GM21619 (cell line): Measurements from ENCODE around the gene TRANK1.
"Not testable (repeated sequence)": the region's sequence is repeated elsewhere in the genome, so short reads cannot be mapped to it uniquely, and the experiment has no call there.

Experiments used
- ATAC-seq: cut with Tn5 transposase; IDR thresholded peaks from one replicate; pipeline ENCODE4 v1.9.1; 2021; ENCODE audit not compliant: unreplicated experiment

The TRANK1 gene

DNA sequence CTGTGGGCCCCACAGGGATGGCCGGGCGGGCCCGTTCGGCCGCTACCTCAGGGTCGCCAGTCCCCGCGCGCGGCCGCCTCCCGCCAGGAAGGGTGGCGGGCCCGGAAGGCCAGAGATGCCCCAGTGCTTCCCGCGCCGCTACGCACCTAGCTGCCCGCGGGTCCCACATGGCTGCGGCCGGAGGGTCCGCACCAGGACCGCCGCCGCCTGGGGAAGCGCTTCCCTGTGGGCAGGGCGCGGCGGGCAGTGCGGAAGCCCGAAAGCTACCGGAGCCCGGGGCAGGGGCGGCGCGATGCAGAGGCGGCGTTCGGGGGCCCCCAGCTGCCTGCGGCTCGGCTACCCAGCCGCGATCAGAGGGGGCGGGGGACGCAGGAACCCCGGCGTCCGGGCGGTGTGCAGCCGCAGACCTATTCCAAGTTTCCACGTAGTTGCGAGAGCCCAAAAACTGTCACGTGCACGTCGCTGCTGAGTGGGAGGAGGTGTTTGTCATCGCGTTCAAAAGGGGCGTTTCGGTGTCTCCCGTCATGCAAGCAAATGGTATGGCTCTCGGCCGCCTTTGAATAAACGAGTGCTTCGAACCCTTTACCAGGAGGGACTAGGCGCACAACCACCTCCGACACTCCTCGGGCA lies at the start of gene TRANK1:
Gene TRANK1 (minus strand): TSS at position 414 of the 630 bp plus-strand sequence. CDS start 245 bp downstream, at position 169.
- ATAC-seq = peak; percentile 62

DNA sequence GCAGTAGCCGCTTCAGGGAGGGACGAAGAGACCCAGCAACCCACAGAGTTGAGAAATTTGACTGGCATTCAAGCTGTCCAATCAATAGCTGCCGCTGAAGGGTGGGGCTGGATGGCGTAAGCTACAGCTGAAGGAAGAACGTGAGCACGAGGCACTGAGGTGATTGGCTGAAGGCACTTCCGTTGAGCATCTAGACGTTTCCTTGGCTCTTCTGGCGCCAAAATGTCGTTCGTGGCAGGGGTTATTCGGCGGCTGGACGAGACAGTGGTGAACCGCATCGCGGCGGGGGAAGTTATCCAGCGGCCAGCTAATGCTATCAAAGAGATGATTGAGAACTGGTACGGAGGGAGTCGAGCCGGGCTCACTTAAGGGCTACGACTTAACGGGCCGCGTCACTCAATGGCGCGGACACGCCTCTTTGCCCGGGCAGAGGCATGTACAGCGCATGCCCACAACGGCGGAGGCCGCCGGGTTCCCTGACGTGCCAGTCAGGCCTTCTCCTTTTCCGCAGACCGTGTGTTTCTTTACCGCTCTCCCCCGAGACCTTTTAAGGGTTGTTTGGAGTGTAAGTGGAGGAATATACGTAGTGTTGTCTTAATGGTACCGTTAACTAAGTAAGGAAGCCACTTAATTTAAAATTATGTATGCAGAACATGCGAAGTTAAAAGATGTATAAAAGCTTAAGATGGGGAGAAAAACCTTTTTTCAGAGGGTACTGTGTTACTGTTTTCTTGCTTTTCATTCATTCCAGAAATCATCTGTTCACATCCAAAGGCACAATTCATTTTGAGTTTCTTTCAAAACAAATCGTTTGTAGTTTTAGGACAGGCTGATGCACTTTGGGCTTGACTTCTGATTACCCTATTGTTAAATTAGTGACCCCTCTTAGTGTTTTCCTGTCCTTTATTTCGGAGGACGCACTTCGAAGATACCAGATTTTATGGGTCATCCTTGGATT lies 48.8 kb upstream of the TRANK1 start, which contains the start of gene MLH1:
Gene MLH1 (plus strand): TSS at position 193 of the 958 bp plus-strand sequence. CDS start 30 bp downstream, at position 223.
- ATAC-seq = peak; percentile 90

DNA sequence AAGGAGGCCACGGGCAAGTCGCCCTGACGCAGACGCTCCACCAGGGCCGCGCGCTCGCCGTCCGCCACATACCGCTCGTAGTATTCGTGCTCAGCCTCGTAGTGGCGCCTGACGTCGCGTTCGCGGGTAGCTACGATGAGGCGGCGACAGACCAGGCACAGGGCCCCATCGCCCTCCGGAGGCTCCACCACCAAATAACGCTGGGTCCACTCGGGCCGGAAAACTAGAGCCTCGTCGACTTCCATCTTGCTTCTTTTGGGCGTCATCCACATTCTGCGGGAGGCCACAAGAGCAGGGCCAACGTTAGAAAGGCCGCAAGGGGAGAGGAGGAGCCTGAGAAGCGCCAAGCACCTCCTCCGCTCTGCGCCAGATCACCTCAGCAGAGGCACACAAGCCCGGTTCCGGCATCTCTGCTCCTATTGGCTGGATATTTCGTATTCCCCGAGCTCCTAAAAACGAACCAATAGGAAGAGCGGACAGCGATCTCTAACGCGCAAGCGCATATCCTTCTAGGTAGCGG lies 48.0 kb upstream of the TRANK1 start, which contains the start of gene EPM2AIP1:
Gene EPM2AIP1 (minus strand): TSS at position 326 of the 520 bp plus-strand sequence. CDS start 54 bp downstream, at position 272.
- peak; percentile 84 for ATAC-seq

DNA sequence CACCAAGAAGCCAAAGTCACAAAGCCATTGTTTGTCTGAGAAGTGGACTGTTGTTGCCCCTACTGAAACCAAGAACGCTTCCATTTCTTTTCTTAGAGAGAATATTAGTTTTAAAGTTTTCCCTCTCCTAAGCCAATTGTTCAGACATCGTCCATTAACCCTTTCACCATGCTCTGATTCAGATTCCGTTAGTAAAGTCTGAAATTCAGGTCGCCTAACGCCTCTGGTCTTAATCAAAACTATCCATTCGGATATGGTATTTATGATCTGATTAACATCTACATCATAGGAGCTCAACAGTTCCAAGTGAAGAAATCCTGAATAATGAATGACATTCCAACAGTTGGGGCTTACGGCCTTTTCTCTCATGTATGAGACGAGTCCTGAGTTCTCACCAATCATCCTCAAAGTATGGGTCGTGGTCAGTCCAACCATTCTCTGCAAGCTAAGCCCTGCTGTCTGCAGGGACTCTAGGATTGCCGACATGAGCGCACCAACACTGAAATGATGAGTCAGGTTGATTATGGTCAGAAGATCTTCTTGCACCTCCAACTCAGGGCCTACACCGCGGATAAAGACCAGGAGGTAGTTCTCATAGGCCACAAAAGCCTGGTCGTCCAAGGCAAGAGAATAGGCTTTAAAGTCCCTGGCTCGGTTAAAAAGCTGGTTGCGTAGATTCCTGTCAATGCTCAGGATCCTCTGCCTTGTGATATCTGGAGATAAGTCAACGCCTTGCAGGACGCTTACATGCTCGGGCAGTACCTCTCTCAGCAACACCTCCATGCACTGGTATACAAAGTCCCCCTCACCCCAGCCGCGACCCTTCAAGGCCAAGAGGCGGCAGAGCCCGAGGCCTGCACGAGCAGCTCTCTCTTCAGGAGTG lies 47.3 kb upstream of the TRANK1 start:
- no peak for ATAC-seq

DNA sequence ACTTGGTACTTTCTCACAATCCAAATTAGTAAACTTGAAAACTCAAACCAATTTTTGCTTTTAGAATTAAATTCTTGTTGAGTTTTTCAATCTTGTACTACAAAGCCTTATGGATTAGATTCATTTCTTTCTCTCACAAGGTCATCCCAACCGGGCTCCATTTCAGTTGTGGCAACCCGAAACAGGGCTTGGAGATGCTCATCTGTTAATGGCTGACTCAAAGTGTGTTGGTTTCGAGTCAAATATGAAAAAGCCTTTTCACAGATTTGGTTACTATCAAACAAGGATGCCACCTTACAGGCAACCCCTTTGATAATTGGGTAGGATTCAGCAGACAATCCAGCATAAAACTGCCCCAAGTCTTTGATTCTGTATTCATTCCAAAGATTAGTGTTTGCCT lies 46.3 kb upstream of the TRANK1 start:
- no peak for ATAC-seq

DNA sequence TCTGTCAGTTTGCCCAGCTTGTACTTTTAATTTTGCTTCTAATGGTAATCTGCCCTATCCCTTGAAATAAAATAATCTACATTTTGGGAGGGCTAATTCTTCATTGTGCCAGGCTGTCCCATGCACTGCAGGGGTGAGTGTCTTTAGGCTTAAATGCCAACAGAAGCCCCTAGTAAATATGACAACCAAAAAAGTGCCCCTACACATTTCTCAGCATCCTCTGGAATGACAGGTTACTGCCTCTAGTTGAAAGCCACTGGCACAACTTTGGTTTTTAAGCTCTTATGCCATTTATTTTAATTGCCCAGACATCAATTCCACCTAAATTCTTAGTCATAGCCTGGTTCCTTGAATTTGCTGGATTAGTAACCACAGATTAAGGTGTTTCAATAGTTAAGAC lies 44.7 kb upstream of the TRANK1 start:
- no peak for ATAC-seq

DNA sequence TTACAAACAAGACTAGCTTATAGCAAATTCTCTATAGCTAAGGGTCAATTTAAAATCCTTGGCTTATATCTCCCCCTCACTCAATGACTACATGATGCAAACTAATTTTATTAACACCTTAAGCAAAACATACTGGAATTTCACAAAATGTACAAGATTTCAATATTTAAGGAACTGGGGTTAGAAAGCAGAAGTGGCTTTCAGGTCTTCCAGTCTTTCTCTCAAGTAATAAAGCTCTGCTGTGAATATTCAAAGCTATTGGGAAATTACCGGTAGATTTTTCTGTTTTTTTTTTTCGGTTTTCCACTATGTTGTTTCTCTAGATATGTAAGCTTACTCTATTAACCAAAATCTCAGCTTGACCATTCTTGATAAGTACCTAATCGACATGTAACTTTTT lies 44.2 kb upstream of the TRANK1 start:
- no peak for ATAC-seq

DNA sequence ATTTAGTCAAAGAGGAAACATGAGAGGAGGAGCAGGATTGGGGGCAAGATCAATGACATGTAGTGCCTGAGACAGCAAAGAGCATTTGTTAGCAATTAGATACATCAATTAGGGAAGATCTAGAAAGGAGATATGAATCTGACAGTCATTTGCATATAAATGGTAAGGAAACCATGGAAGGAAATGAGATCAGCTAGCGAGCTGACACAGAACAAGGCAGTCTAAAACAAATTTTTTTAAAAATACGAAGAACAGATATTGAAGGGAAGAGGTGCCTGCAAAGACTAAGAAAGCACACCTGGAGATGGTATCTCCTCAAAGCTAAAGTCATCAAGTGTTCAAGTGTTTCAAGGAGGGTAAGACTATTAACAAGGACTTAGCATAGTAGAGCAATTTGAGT lies 43.5 kb upstream of the TRANK1 start:
- ATAC-seq = no peak

DNA sequence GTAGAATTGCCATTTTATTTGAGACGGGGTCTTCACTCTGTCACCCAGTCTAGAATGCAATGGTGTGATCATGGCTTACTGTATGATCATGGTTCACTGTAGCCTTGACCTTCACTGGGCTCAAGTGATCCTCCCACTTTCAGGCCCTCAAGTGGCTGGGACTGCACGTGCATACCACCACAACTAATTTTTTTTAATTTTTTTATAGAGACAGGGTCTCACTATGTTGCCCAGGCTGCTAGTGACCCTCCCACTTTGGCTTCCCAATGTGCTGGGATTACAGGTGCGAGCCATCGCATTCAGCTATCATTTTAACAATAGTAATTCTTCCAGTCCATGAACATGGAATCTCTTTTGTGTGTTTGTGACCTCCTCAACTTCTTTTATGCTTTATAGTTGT lies 36.2 kb upstream of the TRANK1 start:
- ATAC-seq = no peak

DNA sequence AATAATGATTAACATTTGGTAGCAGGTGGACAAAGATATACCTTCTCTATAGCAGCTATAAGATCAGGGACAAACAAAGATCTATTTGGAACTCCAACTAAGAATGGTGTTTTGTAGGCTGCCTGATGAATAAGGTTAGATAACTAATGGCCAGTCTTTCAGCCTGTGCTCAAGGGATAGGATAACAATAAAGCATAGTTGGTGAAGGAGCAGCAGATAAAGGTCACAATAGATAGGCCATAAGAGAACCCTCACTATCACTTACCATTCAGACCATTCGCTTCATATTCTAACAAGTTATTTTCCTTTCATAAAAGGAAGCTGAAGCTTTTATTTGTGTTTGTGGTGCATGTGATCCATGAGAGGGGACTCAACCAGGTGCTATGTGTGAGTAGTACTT lies 28.3 kb upstream of the TRANK1 start:
- no peak for ATAC-seq

DNA sequence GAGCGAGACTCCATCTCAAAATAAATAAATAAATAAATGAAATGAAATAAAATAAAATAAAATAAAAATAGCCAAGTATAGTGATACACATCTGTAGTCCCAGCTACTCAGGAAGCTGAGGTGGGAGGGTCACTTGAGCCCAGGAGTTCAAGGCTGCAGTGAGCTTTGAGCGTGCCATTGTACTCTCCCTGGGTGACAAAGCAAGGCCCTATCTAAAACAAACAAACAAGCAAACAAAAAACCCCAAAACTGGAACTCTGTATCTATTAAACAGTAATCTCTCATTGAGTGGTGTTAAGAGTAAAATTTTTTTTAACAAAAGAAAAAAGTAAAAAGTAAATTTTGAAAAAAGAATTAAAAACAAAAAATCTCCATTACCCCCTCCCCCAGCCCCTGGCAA lies 27.3 kb upstream of the TRANK1 start:
- no peak for ATAC-seq

DNA sequence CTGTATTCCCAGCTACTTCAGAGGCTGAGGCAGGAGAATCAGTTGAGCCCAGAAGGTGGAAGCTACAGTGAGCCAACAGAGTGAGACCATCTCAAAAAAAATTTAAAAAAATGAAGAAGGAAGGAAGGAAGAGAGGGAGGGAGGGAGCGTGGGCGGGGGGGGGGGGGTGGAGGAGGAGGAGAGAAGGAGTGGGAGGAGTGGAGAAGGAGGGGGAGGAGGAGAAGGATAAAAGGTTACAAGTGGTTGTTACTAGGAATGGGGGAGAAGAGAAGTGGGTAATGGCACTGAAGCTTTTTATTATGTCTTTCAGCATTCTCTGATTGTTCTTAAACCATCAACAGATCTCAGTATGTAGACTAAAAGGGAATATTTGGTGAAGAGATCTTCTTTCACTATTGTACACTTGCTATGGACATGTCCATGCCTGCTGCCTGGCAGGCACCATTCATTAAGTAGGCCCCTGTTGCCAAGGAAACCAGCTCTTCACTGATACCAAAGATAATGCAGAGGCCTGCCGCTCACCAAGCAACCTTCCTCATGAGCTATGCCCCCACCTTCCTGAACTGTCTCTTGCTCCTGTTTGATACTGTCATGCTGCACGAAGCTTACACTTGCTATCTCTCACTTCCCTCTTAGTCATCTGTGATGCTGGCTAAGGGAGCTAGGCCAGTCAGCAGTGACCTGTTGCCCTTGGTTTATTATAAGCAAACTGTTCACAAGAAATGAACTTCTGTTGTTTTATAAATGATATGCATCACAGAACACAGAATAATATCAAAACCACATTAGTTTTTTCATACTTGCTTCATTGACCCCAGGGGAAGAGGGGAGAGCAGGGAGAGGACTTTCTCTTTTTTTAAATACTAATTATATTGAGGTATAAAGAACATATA lies 24.9 kb upstream of the TRANK1 start:
- peak; percentile 99 for ATAC-seq

DNA sequence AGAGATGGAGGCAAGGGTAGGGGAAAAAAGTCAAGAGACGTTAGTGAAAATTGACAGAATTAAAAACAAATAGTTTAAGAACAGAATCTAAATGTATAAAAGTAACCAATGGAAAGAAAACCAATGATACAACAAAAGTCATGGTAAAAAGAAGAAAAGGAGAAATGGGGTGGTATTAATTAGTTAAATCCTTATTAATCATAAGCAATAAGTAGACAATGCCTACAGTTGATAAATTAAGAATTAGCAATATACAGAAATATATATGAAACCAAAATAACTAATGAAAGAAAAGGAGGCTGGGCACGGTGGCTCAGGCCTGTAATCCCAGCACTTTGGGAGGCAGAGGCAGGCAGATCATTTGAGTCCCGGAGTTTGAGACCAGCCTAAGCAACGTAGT lies 24.2 kb upstream of the TRANK1 start:
- no peak for ATAC-seq

DNA sequence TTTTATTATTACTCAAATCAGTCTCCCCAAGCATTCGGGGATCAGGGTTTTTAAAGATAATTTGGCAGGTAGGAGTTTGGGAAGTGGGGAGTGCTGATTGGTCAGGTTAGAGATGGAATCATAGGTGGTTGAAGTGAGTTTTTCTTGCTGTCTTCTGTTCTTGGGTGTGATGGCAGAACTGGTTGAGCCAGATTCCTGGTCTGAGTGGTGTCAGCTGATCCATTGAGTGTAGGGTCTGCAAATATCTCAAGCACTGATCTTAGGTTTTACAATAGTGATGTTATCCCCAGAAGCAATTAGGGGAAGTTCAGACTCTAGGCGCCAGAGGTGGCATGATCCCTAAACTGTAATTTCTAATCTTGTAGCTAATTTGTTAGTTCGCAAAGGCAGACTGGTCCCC lies 20.6 kb upstream of the TRANK1 start:
- ATAC-seq = no peak

DNA sequence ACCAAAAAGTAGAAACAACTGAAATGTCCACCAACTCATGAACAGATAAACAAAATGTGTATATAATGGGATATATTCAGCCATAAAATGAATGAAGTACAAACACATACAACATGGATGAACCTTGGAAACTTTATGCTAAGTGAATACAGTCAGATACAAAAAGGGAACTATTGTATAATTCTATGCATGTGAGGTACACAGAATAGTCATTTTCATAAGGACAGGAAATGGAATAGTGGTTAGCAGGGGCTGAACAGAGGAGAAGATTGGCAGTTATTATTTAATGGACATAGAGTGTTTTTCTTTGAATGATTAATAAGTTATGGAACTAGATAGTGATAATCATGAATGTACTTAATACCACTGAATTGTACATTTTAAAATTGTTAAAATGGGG lies 20.0 kb upstream of the TRANK1 start:
- peak; percentile 61 for ATAC-seq

DNA sequence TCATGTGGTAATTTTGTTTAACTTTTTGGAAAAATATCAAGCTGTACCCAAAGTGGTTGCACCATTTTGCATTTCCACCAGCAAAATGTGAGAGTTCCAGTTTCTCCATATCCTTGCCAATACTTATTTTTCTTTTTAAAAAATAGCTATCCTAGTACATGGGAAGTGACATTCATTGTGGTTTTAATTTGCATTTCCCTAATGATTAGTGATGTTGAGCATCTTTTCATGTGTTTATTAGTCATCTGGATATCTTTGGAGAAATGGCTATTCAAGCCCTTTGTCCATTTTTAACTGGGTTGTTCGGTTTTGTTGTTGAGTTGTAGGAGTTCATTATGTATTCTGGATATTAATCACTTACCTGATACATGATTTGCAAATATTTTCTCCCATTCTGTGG lies 19.5 kb upstream of the TRANK1 start:
- ATAC-seq = no peak

DNA sequence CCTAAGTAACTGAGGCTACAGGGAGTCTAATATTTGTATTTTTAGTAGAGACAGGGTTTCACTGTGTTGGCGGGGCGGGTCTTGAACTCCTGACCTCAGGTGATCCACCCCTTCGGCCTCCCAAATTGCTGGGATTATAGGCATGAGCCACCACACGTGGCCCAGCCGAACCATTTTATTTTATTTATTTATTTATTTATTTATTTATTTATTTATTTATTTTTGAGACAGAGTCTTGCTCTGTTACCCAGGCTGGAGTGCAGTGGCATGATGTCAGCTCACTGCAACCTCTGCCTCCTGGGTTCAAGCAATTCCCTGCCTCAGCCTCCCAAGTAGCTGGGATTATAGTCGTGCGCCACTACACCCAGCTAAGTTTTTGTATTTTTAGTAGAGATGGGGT lies 18.2 kb upstream of the TRANK1 start:
- ATAC-seq = not testable (repeated sequence)

DNA sequence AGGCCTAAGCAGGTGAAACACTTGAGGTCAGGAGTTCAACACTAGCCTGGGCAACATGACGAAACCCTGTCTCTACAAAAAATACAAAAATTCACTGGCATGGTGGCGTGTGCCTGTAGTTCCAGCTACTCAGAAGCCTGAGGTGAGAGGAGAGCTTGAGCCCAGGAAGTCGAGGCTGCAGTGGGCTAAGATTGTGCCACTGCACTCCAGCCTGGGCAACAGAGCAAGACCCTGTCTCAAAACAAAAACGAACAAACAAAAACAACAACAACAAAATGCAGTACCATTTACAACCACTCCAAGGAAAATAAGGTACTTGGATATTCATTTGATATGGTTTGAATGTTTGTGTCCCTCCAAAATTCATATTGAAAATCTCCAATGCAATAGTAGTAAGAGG lies 15.6 kb upstream of the TRANK1 start:
- ATAC-seq = no peak

DNA sequence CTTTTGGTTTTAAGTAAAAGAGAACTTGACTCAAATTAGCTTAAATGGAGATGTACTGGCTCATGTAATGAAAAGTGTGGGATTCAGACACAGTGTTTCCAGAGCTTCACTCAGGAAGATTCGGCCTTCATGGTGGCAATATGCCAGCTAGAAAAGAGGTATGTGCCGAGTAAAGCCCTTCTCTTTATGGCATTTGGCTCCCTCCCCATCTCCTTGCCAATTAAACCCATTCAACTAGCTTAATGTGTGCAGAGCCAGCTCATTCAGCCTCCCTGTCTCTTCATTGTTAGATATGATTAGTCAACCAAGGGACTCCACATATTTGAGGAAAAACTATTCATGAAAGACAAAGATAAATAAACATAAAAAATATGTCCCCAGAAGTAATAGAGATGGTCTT lies 15.0 kb upstream of the TRANK1 start:
- ATAC-seq = no peak
